ENCODE measurements around the gene LACC1. TPM values are rescaled to one million over a fixed set of nuclear protein-coding genes. Genes with fewer than 3 reads are reported as not detected.

The LACC1 gene
- total and polyA plus RNA-seq, 2 donors from 2014 or later = 3.1 to 12.2 TPM

GRCh38 chr13:43861863-43862262, 17.8 kb upstream of the LACC1 start:
- Histone ChIP-seq H3K4me3 (ENCODE audit: low read length in 3 of 3) (no peak overlapping the region), H3K4me1 (ENCODE audit: control insufficient read depth in 2 of 3, insufficient read depth in 2 of 3, low read depth in 1 of 3, low read length in 3 of 3) (no peaks in the 10 kb centered on the region), H3K9ac (ENCODE audit: low read length in 3 of 3) (no peak overlapping the region), H3K27me3 (ENCODE audit: control insufficient read depth, insufficient read depth, low read length) (no peaks in the 10 kb centered on the region), H3K36me3 (ENCODE audit: control insufficient read depth in 2 of 3, insufficient read depth in 3 of 3, low read length in 3 of 3) (no peaks in the 10 kb centered on the region), H3K9me3 (ENCODE audit: control insufficient read depth in 2 of 3, insufficient read depth in 1 of 3, low read length in 3 of 3) (no peaks in the 10 kb centered on the region), H3K27ac (ENCODE audit: low read depth in 2 of 2, low read length in 2 of 2) (no peak overlapping the region)
- no peak for TF ChIP-seq CTCF (IDR thresholded peaks at IDR 0.05; ENCODE audit: borderline replicate concordance, extremely low read depth, insufficient read depth)
- intact Hi-C loops (cut with DNase I) = no loop called here
- no peak for FAIRE-seq
- DNase-seq = no peak

GRCh38 chr13:43864921-43865320, 14.8 kb upstream of the LACC1 start:
- no peak for FAIRE-seq

GRCh38 chr13:43865892-43866291, 13.8 kb upstream of the LACC1 start:
- Histone ChIP-seq H3K27ac (ENCODE audit: low read depth in 2 of 2, low read length in 2 of 2) (no peak overlapping the region), H3K4me3 (ENCODE audit: low read length in 3 of 3) (no peak overlapping the region), H3K36me3 (ENCODE audit: control insufficient read depth in 2 of 3, insufficient read depth in 3 of 3, low read length in 3 of 3) (no peaks in the 10 kb centered on the region), H3K27me3 (ENCODE audit: control insufficient read depth, insufficient read depth, low read length) (no peaks in the 10 kb centered on the region), H3K4me1 (ENCODE audit: control insufficient read depth in 2 of 3, insufficient read depth in 2 of 3, low read depth in 1 of 3, low read length in 3 of 3) (no peaks in the 10 kb centered on the region), H3K9me3 (ENCODE audit: control insufficient read depth in 2 of 3, insufficient read depth in 1 of 3, low read length in 3 of 3) (no peaks in the 10 kb centered on the region), H3K9ac (ENCODE audit: low read length in 3 of 3) (no peak overlapping the region)
- intact Hi-C loops (cut with DNase I) = no loop called here
- FAIRE-seq (no peak), DNase-seq (no peak)
- TF ChIP-seq CTCF (IDR thresholded peaks at IDR 0.05; ENCODE audit: borderline replicate concordance, extremely low read depth, insufficient read depth) = no peak

More at GRCh38 chr13:43864921-43865320, 14.8 kb upstream of the LACC1 start:
- intact Hi-C loops (cut with DNase I) = no loop called here
- Histone ChIP-seq H3K9ac (ENCODE audit: low read length in 3 of 3) (no peak overlapping the region), H3K4me1 (ENCODE audit: control insufficient read depth in 2 of 3, insufficient read depth in 2 of 3, low read depth in 1 of 3, low read length in 3 of 3) (no peaks in the 10 kb centered on the region), H3K9me3 (ENCODE audit: control insufficient read depth in 2 of 3, insufficient read depth in 1 of 3, low read length in 3 of 3) (no peaks in the 10 kb centered on the region), H3K36me3 (ENCODE audit: control insufficient read depth in 2 of 3, insufficient read depth in 3 of 3, low read length in 3 of 3) (no peaks in the 10 kb centered on the region), H3K4me3 (ENCODE audit: low read length in 3 of 3) (no peak overlapping the region), H3K27ac (ENCODE audit: low read depth in 2 of 2, low read length in 2 of 2) (no peak overlapping the region), H3K27me3 (ENCODE audit: control insufficient read depth, insufficient read depth, low read length) (no peaks in the 10 kb centered on the region)
- TF ChIP-seq CTCF (IDR thresholded peaks at IDR 0.05; ENCODE audit: borderline replicate concordance, extremely low read depth, insufficient read depth) = no peak
- DNase-seq = no peak

GRCh38 chr13:43872181-43872580, 7.5 kb upstream of the LACC1 start:
- no peaks in the 10 kb centered on the region for H3K27me3 ChIP-seq (ENCODE audit: control insufficient read depth, insufficient read depth, low read length)
- no peak overlapping the region for H3K4me3 ChIP-seq (ENCODE audit: low read length in 3 of 3)
- no peaks in the 10 kb centered on the region for H3K36me3 ChIP-seq (ENCODE audit: control insufficient read depth in 2 of 3, insufficient read depth in 3 of 3, low read length in 3 of 3)
- no peak for TF ChIP-seq CTCF (IDR thresholded peaks at IDR 0.05; ENCODE audit: borderline replicate concordance, extremely low read depth, insufficient read depth)
- no peak overlapping the region for H3K27ac ChIP-seq (ENCODE audit: low read depth in 2 of 2, low read length in 2 of 2)
- intact Hi-C loops (cut with DNase I) = loop anchor here (10.0 kb wide), 1 partner anchor 787 kb away; no protein-coding TSS in a partner anchor
- DNase-seq (no peak), FAIRE-seq (no peak)
- H3K4me1 ChIP-seq (ENCODE audit: control insufficient read depth in 2 of 3, insufficient read depth in 2 of 3, low read depth in 1 of 3, low read length in 3 of 3) = no peaks in the 10 kb centered on the region
- no peak overlapping the region for H3K9ac ChIP-seq (ENCODE audit: low read length in 3 of 3)
- H3K9me3 ChIP-seq (ENCODE audit: control insufficient read depth in 2 of 3, insufficient read depth in 1 of 3, low read length in 3 of 3) = no peaks in the 10 kb centered on the region
